Activated B cell treated with CpG ODN at 0.5 μM for 24 hours (primary cell): Measurements from ENCODE around the gene SLC6A19. TPM values are rescaled to one million over a fixed set of nuclear protein-coding genes. Genes with fewer than 3 reads are reported as not detected.

ENCODE experiments used
- ATAC-seq: fragments of 200-7000 bp; cut with Tn5 transposase; one replicate; pipeline ENCODE4 v1.10.0; 2021; ENCODE audit warnings: low read depth, mild to moderate bottlenecking, moderate library complexity
- CTCF ChIA-PET: fragments of 350-600 bp; sonication (Branson Sonifier 250); formaldehyde crosslinking; loops from one replicate; lab custom pipeline; 2021; ENCODE audit warnings: antibody characterized with exemption; lab: Charles Lee
- POLR2A ChIA-PET: fragments of 350-600 bp; sonication (Branson Sonifier 250); formaldehyde crosslinking; loops from one replicate; lab custom pipeline; 2021; ENCODE audit warnings: antibody characterized with exemption; lab: Charles Lee
- DNase-seq: peaks from one replicate; pipeline ENCODE4 v3.0.0; 2022
- H3K27ac Mint-ChIP-seq: one replicate; pipeline ENCODE4 v1.8.0; 2020; ENCODE audit warnings: mixed read lengths
- H3K27me3 Mint-ChIP-seq: one replicate; pipeline ENCODE4 v1.8.0; 2021; ENCODE audit warnings: mixed read lengths
- H3K36me3 Mint-ChIP-seq: one replicate; pipeline ENCODE4 v1.8.0; 2021; ENCODE audit warnings: low read depth, mixed read lengths
- H3K4me1 Mint-ChIP-seq: one replicate; pipeline ENCODE4 v1.8.0; 2021; ENCODE audit warnings: mixed read lengths
- H3K4me3 Mint-ChIP-seq: one replicate; pipeline ENCODE4 v1.8.0; 2020; ENCODE audit warnings: mild to moderate bottlenecking, mixed read lengths
- H3K9me3 Mint-ChIP-seq: one replicate; pipeline ENCODE4 v1.8.0; 2020; ENCODE audit warnings: mixed read lengths
- CTCF ChIP-seq: fragments of 200-600 bp; IDR thresholded peaks from one replicate; pipeline ENCODE4 v1.8.0; 2022; ENCODE audit warnings: antibody characterized with exemption, mild to moderate bottlenecking
- intact Hi-C: fragments of 100-400 bp; cut with micrococcal nuclease; formaldehyde crosslinking; loops from one replicate; pipeline ENCODE4 v1.15.1; 2024
- total RNA-seq: library from RNA; stranded (reverse); gene quantifications from 2 replicates; pipeline ENCODE4 v1.2.3, GENCODE V29; 2022

SLC6A19 gene
- total RNA-seq, 1 donor from 2014 or later = not detected

GRCh38 chr5:1209896-1210776 is 8.7 kb downstream of the SLC6A19 start:
- intact Hi-C loops = no loop called here
- H3K27ac Mint-ChIP-seq = no peak overlapping the region
- TF ChIP-seq CTCF = no peak
- no peak for ATAC-seq
- DNase-seq = no peak
- H3K9me3 Mint-ChIP-seq = no peaks in the 10 kb centered on the region
- H3K36me3 Mint-ChIP-seq = no peaks in the 10 kb centered on the region
- CTCF ChIA-PET = no interaction called here
- no peaks in the 10 kb centered on the region for H3K4me1 Mint-ChIP-seq
- peaks cover 11% of the 10 kb centered on the region for H3K27me3 Mint-ChIP-seq
- POLR2A ChIA-PET = no interaction called here
- no peak overlapping the region for H3K4me3 Mint-ChIP-seq

- no peak for DNase-seq
- no peak for TF ChIP-seq CTCF
- H3K4me1 Mint-ChIP-seq = no peaks in the 10 kb centered on the region
- peaks cover 13% of the 10 kb centered on the region for H3K27me3 Mint-ChIP-seq
- intact Hi-C loops = no loop called here
- H3K27ac Mint-ChIP-seq = no peak overlapping the region
- H3K9me3 Mint-ChIP-seq = peaks cover 3% of the 10 kb centered on the region
- ChIA-PET CTCF (no interaction called here), POLR2A (no interaction called here)
- no peak overlapping the region for H3K4me3 Mint-ChIP-seq
- H3K36me3 Mint-ChIP-seq = no peaks in the 10 kb centered on the region
- ATAC-seq = no peak
These were observed 9.4 kb downstream of the SLC6A19 start for GRCh38 chr5:1210832-1211251.

- ChIA-PET CTCF (no interaction called here), POLR2A (no interaction called here)
- H3K9me3 Mint-ChIP-seq = peaks cover 3% of the 10 kb centered on the region
- H3K27ac Mint-ChIP-seq = no peak overlapping the region
- H3K4me1 Mint-ChIP-seq = no peaks in the 10 kb centered on the region
- DNase-seq (no peak), ATAC-seq (no peak)
- H3K36me3 Mint-ChIP-seq = no peaks in the 10 kb centered on the region
- H3K4me3 Mint-ChIP-seq = no peak overlapping the region
- TF ChIP-seq CTCF = no peak
- peaks cover 10% of the 10 kb centered on the region for H3K27me3 Mint-ChIP-seq
- intact Hi-C loops = no loop called here
These were observed 10.3 kb downstream of the SLC6A19 start for GRCh38 chr5:1211701-1212100.

DNA sequence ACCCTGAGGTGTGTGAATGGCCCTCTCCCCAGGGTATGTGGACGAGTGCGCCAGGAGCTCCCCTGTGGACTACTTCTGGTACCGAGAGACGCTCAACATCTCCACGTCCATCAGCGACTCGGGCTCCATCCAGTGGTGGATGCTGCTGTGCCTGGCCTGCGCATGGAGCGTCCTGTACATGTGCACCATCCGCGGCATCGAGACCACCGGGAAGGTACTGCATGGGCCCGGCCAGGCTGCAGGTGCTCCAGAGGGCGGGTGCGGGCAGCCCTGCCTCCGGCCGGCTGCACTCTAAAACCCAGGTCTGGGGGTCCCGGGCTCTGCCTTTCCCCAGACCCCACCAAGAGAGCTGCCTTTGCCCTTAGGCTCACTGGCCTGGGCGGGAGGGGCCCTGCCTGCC is 10.9 kb downstream of the SLC6A19 start:
- CTCF ChIA-PET = no interaction called here
- Mint-ChIP-seq H3K4me3 (no peak overlapping the region), H3K27me3 (peaks cover 10% of the 10 kb centered on the region), H3K27ac (no peak overlapping the region), H3K4me1 (no peaks in the 10 kb centered on the region), H3K9me3 (peaks cover 3% of the 10 kb centered on the region), H3K36me3 (no peaks in the 10 kb centered on the region)
- DNase-seq (no peak), ATAC-seq (no peak)
- POLR2A ChIA-PET = no interaction called here
- intact Hi-C loops = no loop called here
- no peak for TF ChIP-seq CTCF

- TF ChIP-seq CTCF = no peak
- POLR2A ChIA-PET = no interaction called here
- H3K27ac Mint-ChIP-seq = no peak overlapping the region
- CTCF ChIA-PET = no interaction called here
- ATAC-seq (no peak), DNase-seq (no peak)
- H3K4me1 Mint-ChIP-seq = no peaks in the 10 kb centered on the region
- no peak overlapping the region for H3K4me3 Mint-ChIP-seq
- peaks cover 3% of the 10 kb centered on the region for H3K9me3 Mint-ChIP-seq
- no peaks in the 10 kb centered on the region for H3K36me3 Mint-ChIP-seq
- intact Hi-C loops = no loop called here
- peaks cover 7% of the 10 kb centered on the region for H3K27me3 Mint-ChIP-seq
These were observed 11.5 kb downstream of the SLC6A19 start for GRCh38 chr5:1212881-1213280.
